ENCODE data around the gene RNF214.

- TF ChIP-seq CTCF (conservative IDR thresholded peaks at IDR 0.05; ENCODE audit: low read depth, low read length), result no peak
- TF ChIP-seq ELK1 (IDR thresholded peaks at IDR 0.05; ENCODE audit: borderline replicate concordance, low read depth, low read length), result no peak
- TF ChIP-seq CEBPB (IDR thresholded peaks at IDR 0.05; ENCODE audit: low read depth, low read length), result no peak
- TF ChIP-seq POLR2A (IDR thresholded peaks at IDR 0.05; ENCODE audit: low read depth, low read length), result peak; percentile 1; the same call in 1 of the 2 replicates
- TF ChIP-seq FOS (IDR thresholded peaks at IDR 0.05; ENCODE audit: low read depth, low read length), result no peak
Observed at GRCh38 chr11:117200813-117201657, 31.4 kb upstream of the RNF214 start.
